NB4 (cell line): Measurements from ENCODE around the gene PRADC1.

Source experiments
- CTCF ChIP-seq: IDR thresholded peaks from one replicate; pipeline ENCODE4 v1.5.1; 2012; ENCODE audit warnings: low read depth, low read length
- POLR2A ChIP-seq: IDR thresholded peaks from 2 replicates; pipeline ENCODE4 v1.6.1; 2011; ENCODE audit warnings: mild to moderate bottlenecking; ENCODE audit not compliant: insufficient read length; ENCODE audit errors: extremely low read depth

GRCh38 chr2:73238149-73238548 is 5.1 kb upstream of the PRADC1 start:
- TF ChIP-seq CTCF (no peak), POLR2A (no peak)
